GM18499 (cell line): ENCODE results near the gene SEPTIN2.
"Not testable (repeated sequence)": the region's sequence is repeated elsewhere in the genome, so short reads cannot be mapped to it uniquely, and the experiment has no call there.

Source experiments
- ATAC-seq: cut with Tn5 transposase; IDR thresholded peaks from one replicate; pipeline ENCODE4 v1.9.1; 2021; ENCODE audit warnings: moderate number of reproducible peaks; ENCODE audit not compliant: insufficient read depth, unreplicated experiment

The SEPTIN2 gene

GRCh38 chr2:241315879-241316631, at the start of gene SEPTIN2:
TSS of gene SEPTIN2 (plus strand) at chr2:241315925. CDS start at chr2:241324233, 8,308 bp downstream.
- ATAC-seq: no peak

GRCh38 chr2:241267249-241268067, 48.3 kb upstream of the SEPTIN2 start:
- ATAC-seq: no peak

GRCh38 chr2:241268306-241268705, 47.4 kb upstream of the SEPTIN2 start:
- ATAC-seq: no peak

- no peak for ATAC-seq
Measured at GRCh38 chr2:241268716-241269445, 46.8 kb upstream of the SEPTIN2 start.

GRCh38 chr2:241269707-241270520, 45.8 kb upstream of the SEPTIN2 start:
- no peak for ATAC-seq

- ATAC-seq: no peak
Measured at GRCh38 chr2:241270531-241270930, 45.2 kb upstream of the SEPTIN2 start.

GRCh38 chr2:241271706-241272302, 43.9 kb upstream of the SEPTIN2 start:
- no peak for ATAC-seq

GRCh38 chr2:241272303-241273209, 43.2 kb upstream of the SEPTIN2 start:
- ATAC-seq: no peak

- ATAC-seq: no peak
Measured at GRCh38 chr2:241273210-241274020, 42.3 kb upstream of the SEPTIN2 start.

- no peak for ATAC-seq
Measured at GRCh38 chr2:241274127-241274526, 41.6 kb upstream of the SEPTIN2 start.

- no peak for ATAC-seq
Measured at GRCh38 chr2:241275504-241275903, 40.2 kb upstream of the SEPTIN2 start.

GRCh38 chr2:241275910-241276309, 39.8 kb upstream of the SEPTIN2 start:
- no peak for ATAC-seq

- ATAC-seq: not testable (repeated sequence)
Measured at GRCh38 chr2:241278306-241278705, 37.4 kb upstream of the SEPTIN2 start.

- ATAC-seq: no peak
Measured at GRCh38 chr2:241279413-241279812, 36.3 kb upstream of the SEPTIN2 start.

GRCh38 chr2:241279828-241280227, 35.9 kb upstream of the SEPTIN2 start:
- ATAC-seq: no peak

GRCh38 chr2:241280291-241280690, 35.4 kb upstream of the SEPTIN2 start:
- ATAC-seq: no peak

- no peak for ATAC-seq
Measured at GRCh38 chr2:241282555-241282954, 33.2 kb upstream of the SEPTIN2 start.

GRCh38 chr2:241285596-241285995, 30.1 kb upstream of the SEPTIN2 start:
- ATAC-seq: no peak
